Mucosa of descending colon (tissue), 3 donors: ENCODE results near the gene TLN1. TPM values are rescaled to one million over a fixed set of nuclear protein-coding genes. Genes with fewer than 3 reads are reported as not detected.

ENCODE experiments used
- ATAC-seq: fragments of 200-7000 bp; cut with Tn5 transposase; one replicate; pipeline ENCODE4 v1.9.1; 2020; ENCODE audit warnings: mild to moderate bottlenecking, moderate library complexity
- DNase-seq, 3 donors: peaks; one replicate each; pipeline ENCODE4 v3.0.0-alpha.2; 2020
- H3K36me3 ChIP-seq: fragments of 200-600 bp; one replicate; pipeline ENCODE4 v1.8.0; 2021; ENCODE audit warnings: low read depth, mild to moderate bottlenecking
- H3K4me1 ChIP-seq: fragments of 200-600 bp; one replicate; pipeline ENCODE4 v1.8.0; 2021; ENCODE audit warnings: low read depth, mild to moderate bottlenecking
- H3K4me3 ChIP-seq: fragments of 200-600 bp; one replicate; pipeline ENCODE4 v1.8.0; 2021; ENCODE audit warnings: mild to moderate bottlenecking
- H3K9me3 ChIP-seq: fragments of 200-600 bp; one replicate; pipeline ENCODE4 v1.8.0; 2021; ENCODE audit warnings: mild to moderate bottlenecking
- CTCF ChIP-seq: fragments of 200-600 bp; IDR thresholded peaks from one replicate; pipeline ENCODE4 v1.8.0; 2022; ENCODE audit warnings: antibody characterized with exemption, mild to moderate bottlenecking
- intact Hi-C, 2 donors: fragments of 100-400 bp; cut with DNase I in 1 of 2; cut with micrococcal nuclease in 1 of 2; formaldehyde crosslinking; loops; one replicate each; pipeline versions ENCODE4 v1.11.0 to v1.11.1; 2022; cut with DNase I, micrococcal nuclease
- total RNA-seq, 3 donors: library from RNA; stranded (reverse); fragmentation: NEBNext Ultra II Directional in 2 of 3; extraction: Animal tissue kit (Norgen Biotek cat#: 25700) in 2 of 3; gene quantifications; one replicate each; pipeline versions ENCODE4 v1.2.1 to v1.2.4, GENCODE V29; 2021 to 2023
- donor health status: DM: no; HTN: no; CAD: no; lungs with moderate emphysema.
- donor health status: DM: no; HTN: no; CAD: no.
- donor health status: DM: no; HTN: yes; CAD: no.

Gene TLN1
- total RNA-seq, 3 donors from 2014 or later, result 154 to 720 (median 189) TPM

DNA sequence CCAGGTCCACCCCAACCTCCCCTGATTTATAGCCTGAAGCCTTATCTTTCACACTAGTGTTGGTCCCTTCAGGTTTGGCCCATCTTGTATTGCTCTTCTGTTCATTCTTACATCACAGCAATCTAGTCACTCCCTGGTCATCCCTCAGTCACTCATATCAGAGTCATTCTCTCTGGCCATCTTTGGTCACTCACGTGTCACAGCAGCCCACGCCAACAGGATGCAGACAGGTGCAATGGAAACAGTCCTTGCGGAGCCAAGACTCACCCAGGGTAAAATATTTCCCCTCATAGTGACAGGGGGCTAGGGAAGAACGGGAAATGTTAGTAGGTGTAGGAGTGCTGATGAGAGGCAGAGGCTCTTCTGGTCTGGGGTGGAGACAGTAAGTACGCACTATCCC is 21.5 kb upstream of the TLN1 start:
- H3K36me3 ChIP-seq, result no peaks in the 10 kb centered on the region
- H3K9me3 ChIP-seq, result no peaks in the 10 kb centered on the region
- intact Hi-C loops, result no loop called here
- no peak overlapping the region for H3K4me3 ChIP-seq
- peaks cover 28% of the 10 kb centered on the region for H3K4me1 ChIP-seq
- DNase-seq (no peak), ATAC-seq (no peak)
- TF ChIP-seq CTCF, result no peak

GRCh38 chr9:35750256-35750531 is 18.2 kb upstream of the TLN1 start:
- TF ChIP-seq CTCF, result no peak
- Histone ChIP-seq H3K9me3 (no peaks in the 10 kb centered on the region), H3K36me3 (no peaks in the 10 kb centered on the region), H3K4me3 (no peak overlapping the region), H3K4me1 (peaks cover 33% of the 10 kb centered on the region)
- ATAC-seq (no peak), DNase-seq (no peak)
- intact Hi-C loops, result no loop called here

DNA sequence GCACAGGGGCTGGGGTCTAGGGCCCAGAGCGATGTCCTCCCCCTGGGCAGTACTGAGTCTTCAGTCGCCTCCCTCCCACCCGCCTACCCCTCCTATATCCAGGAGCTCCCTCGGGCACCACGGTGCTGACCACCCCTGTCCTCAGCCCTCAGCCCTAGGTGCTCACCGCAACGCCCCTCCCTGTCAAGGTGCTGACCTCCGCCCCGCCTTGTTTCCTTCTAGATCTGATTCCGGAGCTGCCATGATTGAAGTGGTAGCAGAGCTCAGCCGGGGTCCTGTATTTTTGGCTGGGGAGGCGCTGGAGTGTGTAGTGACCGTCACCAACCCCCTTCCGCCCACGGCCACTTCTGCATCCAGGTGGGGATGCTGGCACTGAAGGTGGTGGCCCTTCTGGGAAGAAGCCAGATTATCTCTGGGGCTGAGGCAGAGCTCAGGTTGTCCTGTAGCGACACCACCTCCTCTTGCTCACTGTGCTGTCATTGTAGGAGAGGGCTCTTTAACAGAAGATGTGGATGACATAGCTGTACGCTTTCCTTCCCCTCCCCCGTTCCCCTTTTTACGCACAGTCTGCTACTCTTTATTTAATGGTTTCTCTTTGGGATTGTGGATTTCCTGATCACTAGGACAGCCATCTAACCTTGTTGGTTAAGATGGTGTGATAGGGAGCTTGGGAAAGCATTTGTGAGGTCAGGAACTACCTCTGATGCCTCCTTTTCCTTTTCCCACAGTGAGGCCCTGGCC is 17.7 kb upstream of the TLN1 start:
- no peaks in the 10 kb centered on the region for H3K9me3 ChIP-seq
- peaks cover 33% of the 10 kb centered on the region for H3K4me1 ChIP-seq
- no peak for TF ChIP-seq CTCF
- peak overlapping the region; percentile 74 for H3K4me3 ChIP-seq
- no peaks in the 10 kb centered on the region for H3K36me3 ChIP-seq
- intact Hi-C loops, result no loop called here
- ATAC-seq, result peak; percentile 65
- peak; percentile 79 to 85 (median 81) for DNase-seq

DNA sequence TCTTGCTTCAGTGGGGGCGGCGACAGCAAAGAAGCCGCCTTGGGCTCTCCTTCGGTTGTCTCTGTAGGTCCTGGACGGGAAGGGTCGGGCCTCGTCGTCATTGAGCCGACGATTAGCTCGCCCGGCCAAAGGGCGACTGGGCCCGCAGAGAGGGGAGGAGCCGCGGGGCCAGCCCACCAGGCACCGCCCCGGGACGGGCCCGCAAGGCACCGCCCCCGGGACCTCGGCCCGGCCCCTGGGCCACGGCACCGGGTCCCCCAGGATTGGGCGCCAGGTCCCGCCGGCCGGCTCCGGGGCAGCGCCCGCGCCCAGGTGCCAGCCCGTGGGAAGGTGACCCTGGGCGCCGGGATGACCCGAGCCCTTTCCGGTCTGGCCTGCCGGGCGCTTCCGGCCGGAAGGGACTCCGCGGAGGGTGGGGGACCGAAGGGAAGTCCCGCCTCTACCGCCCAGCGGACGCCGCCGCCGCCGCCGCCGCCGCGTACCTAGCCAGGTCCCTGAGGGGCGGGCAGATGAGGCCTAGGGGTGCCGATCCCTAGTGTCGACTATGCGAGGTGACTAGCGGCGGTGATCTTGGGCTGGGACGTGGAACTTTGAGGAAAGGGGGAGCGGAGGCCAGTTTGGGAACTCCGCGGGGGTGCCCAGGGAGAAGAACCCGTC is 17.0 kb upstream of the TLN1 start, which contains the start of the genes GBA2 and RGP1:
Gene GBA2, minus strand, starts transcription at position 371 of the 657 bp plus-strand sequence. CDS start 524 bp downstream, outside the sequence.
Gene RGP1, plus strand, starts transcription at position 430 of the 657 bp plus-strand sequence. CDS start 469 bp downstream, outside the sequence.
- H3K36me3 ChIP-seq, result no peaks in the 10 kb centered on the region
- intact Hi-C loops, result no loop called here
- no peak for TF ChIP-seq CTCF
- H3K9me3 ChIP-seq, result no peaks in the 10 kb centered on the region
- peaks cover 33% of the 10 kb centered on the region for H3K4me1 ChIP-seq
- ATAC-seq (peak; percentile 88), DNase-seq (peak; percentile 87 to 94 (median 94))
- peak within 1 kb of the TSS; percentile 74 for H3K4me3 ChIP-seq

DNA sequence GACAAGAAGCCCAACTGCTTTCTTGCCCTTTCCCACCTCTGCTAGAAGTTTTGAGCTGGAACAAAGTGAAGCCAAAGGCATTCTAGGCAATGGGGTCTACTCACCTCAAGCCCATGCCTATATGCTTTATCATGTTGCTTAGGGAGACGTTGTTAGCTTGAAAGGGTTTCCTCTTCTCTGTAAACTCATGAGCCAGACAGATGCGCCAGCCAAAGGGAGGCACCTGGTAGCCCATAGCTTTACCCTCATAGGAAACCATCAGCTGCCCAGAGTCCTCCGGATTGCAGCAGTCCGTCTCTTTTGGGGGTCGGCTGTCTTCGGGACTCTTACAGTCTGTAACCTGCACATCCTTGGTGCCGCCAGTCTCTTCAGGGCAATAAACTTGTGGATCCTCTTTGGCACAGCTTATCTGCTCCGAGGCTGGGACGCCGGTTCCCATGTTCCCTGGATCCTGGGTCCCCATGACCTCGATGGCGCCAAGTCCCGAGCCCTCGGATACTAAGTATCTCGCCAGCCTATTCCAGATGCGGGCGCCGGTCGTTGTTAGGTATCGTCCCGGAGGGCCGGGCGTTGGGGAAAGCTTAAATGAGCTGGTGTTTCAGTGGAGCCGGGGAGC is 16.4 kb upstream of the TLN1 start:
- DNase-seq (peak in 1 of 3 donors; percentile 40), ATAC-seq (peak; percentile 0)
- TF ChIP-seq CTCF, result no peak
- H3K4me3 ChIP-seq, result peak overlapping the region; percentile 74
- intact Hi-C loops, result no loop called here
- H3K36me3 ChIP-seq, result peaks cover 5% of the 10 kb centered on the region
- H3K9me3 ChIP-seq, result no peaks in the 10 kb centered on the region
- peaks cover 33% of the 10 kb centered on the region for H3K4me1 ChIP-seq
